Osteoblast (primary cell): ENCODE data around the gene CCDC89. TPM values are rescaled to one million over a fixed set of nuclear protein-coding genes. Genes with fewer than 3 reads are reported as not detected.

Experiments used
- DNase-seq: peaks from one replicate; pipeline ENCODE4 v3.0.0; 2011; ENCODE audit warnings: low spot score, mixed read lengths; ENCODE audit not compliant: insufficient read length; ENCODE audit errors: missing footprints
- H2AFZ ChIP-seq: 2 replicates; pipeline ENCODE4 v1.6.0; 2011; ENCODE audit warnings: mild to moderate bottlenecking, low read length
- H3K27ac ChIP-seq: 2 replicates; pipeline ENCODE4 v1.5.1; 2011; ENCODE audit warnings: mild to moderate bottlenecking, low read depth, low read length, moderate library complexity
- H3K27me3 ChIP-seq: 2 replicates; pipeline ENCODE4 v1.6.0; 2012; ENCODE audit warnings: mild to moderate bottlenecking, control low read depth, inconsistent platforms, low read length, moderate library complexity; ENCODE audit not compliant: insufficient read depth
- H3K36me3 ChIP-seq: 2 replicates; pipeline ENCODE4 v1.5.1; 2011; ENCODE audit warnings: mild to moderate bottlenecking, low read length, control low read depth, moderate library complexity; ENCODE audit not compliant: insufficient read depth
- H3K4me1 ChIP-seq: 2 replicates; pipeline ENCODE4 v1.5.1; 2011; ENCODE audit warnings: mild to moderate bottlenecking, low read length, control low read depth, moderate library complexity; ENCODE audit not compliant: insufficient read depth
- H3K4me2 ChIP-seq: 2 replicates; pipeline ENCODE4 v1.6.0; 2011; ENCODE audit warnings: mild to moderate bottlenecking, low read length; ENCODE audit not compliant: insufficient read depth
- H3K4me3 ChIP-seq: fragments of 200-600 bp; sonication (generic); 3 replicates; pipeline ENCODE4 v1.5.1; 2012; ENCODE audit warnings: mild to moderate bottlenecking, low read length, inconsistent platforms; ENCODE audit not compliant: insufficient read depth
- H3K79me2 ChIP-seq: 2 replicates; pipeline ENCODE4 v1.6.0; 2012; ENCODE audit warnings: mild to moderate bottlenecking, low read length, control low read depth, inconsistent platforms; ENCODE audit not compliant: insufficient read depth
- H3K9me3 ChIP-seq: 2 replicates; pipeline ENCODE4 v1.5.1; 2011; ENCODE audit warnings: low read depth, low read length, control low read depth
- H4K20me1 ChIP-seq: 2 replicates; pipeline ENCODE4 v1.6.0; 2012; ENCODE audit warnings: mild to moderate bottlenecking, low read length, control low read depth; ENCODE audit not compliant: insufficient read depth
- total RNA-seq: library from RNA; depleted of rRNA; stranded (reverse); fragments of >200 nt; gene quantifications from 2 replicates; pipeline ENCODE4 v1.2.3, GENCODE V29; 2012
- TF ChIP-seq, protein P1 (sequence below): IDR thresholded peaks from 2 replicates; pipeline ENCODE4 v1.5.1; 2011; ENCODE audit warnings: mild to moderate bottlenecking, low read depth, low read length, moderate library complexity; ENCODE audit errors: extremely low read depth

The CCDC89 gene
- total RNA-seq, 1 donor: 2.9 TPM

DNA sequence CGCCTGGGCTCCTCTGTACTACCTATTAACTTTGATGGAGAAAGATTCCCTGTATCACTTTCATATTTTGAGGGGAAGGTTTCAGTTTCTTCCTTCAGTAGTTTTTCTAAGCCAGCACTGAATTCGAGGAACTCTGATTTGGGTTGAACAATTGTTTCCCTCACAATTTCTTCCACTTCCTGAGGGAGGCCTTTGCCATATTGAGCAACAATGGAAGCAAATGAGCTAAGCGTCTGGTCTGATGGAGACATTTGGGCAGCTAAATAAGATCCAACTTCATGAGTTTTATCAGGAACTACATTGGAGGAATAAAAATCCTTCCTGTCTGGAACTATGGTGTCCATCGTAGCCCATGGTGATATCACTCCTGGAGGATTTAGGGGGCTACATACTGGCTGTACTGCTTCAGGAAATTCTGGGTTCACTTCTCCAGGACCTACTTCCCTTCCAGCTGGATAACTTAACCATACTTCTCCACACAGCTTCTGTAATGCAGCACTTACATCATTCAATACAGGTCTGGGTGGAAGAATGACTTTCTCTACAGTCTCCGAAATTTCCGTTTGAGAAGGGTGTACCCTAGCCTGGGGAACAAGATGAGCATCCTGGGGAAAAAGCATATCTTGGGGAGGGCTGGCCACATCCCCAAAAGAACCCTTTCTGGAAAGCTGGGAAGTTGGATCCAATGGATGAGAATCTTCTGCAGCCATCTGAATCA lies 38.9 kb upstream of the CCDC89 start:
- Histone ChIP-seq H2AFZ (no peak overlapping the region), H3K79me2 (no peaks in the 10 kb centered on the region), H3K4me2 (no peak overlapping the region), H3K36me3 (no peaks in the 10 kb centered on the region), H3K9me3 (no peaks in the 10 kb centered on the region), H3K27ac (no peak overlapping the region), H3K4me1 (peaks cover 14% of the 10 kb centered on the region), H4K20me1 (no peaks in the 10 kb centered on the region), H3K4me3 (no peak overlapping the region), H3K27me3 (no peaks in the 10 kb centered on the region)
- no peak for DNase-seq
- TF ChIP-seq, protein P1, sequence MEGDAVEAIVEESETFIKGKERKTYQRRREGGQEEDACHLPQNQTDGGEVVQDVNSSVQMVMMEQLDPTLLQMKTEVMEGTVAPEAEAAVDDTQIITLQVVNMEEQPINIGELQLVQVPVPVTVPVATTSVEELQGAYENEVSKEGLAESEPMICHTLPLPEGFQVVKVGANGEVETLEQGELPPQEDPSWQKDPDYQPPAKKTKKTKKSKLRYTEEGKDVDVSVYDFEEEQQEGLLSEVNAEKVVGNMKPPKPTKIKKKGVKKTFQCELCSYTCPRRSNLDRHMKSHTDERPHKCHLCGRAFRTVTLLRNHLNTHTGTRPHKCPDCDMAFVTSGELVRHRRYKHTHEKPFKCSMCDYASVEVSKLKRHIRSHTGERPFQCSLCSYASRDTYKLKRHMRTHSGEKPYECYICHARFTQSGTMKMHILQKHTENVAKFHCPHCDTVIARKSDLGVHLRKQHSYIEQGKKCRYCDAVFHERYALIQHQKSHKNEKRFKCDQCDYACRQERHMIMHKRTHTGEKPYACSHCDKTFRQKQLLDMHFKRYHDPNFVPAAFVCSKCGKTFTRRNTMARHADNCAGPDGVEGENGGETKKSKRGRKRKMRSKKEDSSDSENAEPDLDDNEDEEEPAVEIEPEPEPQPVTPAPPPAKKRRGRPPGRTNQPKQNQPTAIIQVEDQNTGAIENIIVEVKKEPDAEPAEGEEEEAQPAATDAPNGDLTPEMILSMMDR: no peak

DNA sequence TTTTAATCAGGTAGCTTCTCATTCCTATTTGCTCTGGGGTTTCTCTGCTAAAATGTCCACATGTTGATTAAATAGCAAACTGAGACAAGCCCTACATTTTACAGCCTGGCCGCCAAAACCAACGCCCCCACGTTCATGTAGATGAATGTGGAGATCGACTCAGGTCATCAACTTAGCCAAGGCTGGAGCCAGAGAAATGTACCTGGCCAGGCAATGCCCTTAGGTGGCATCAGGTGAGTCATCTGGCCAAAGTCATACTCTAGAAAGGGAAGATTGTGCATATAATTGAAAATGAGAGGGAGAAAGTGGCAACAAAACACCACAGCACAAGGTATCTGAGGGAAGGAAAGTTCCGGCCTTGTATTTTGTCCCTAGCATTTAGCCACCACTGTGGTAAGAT lies 37.1 kb upstream of the CCDC89 start:
- H3K36me3 ChIP-seq: no peaks in the 10 kb centered on the region
- H3K4me2 ChIP-seq: no peak overlapping the region
- no peaks in the 10 kb centered on the region for H4K20me1 ChIP-seq
- no peaks in the 10 kb centered on the region for H3K27me3 ChIP-seq
- DNase-seq: no peak
- H3K9me3 ChIP-seq: no peaks in the 10 kb centered on the region
- H2AFZ ChIP-seq: no peak overlapping the region
- no peaks in the 10 kb centered on the region for H3K79me2 ChIP-seq
- H3K27ac ChIP-seq: no peak overlapping the region
- H3K4me1 ChIP-seq: peaks cover 29% of the 10 kb centered on the region
- TF ChIP-seq, protein P1: no peak
- H3K4me3 ChIP-seq: no peak overlapping the region

DNA sequence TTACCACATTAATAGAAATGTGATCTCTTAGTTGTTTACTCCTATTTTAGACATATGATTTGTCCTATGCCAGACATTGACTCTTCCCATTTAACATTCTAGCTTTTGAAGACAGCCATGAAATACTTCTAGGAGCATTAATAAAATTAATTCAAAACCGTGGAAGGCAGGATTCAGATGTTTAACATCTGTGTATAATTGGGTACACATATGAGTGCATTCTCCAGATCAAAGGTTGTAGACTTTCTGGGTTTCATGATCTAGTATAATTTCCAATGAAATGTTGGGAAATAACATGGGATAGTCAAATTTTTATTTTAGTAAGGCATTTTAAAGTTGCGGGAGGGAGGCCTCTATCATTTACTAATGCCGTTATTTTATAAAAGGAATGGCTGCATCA lies 35.2 kb upstream of the CCDC89 start:
- Histone ChIP-seq H3K79me2 (no peaks in the 10 kb centered on the region), H3K9me3 (no peaks in the 10 kb centered on the region), H4K20me1 (no peaks in the 10 kb centered on the region), H3K27me3 (no peaks in the 10 kb centered on the region), H3K27ac (no peak overlapping the region), H2AFZ (no peak overlapping the region), H3K4me2 (no peak overlapping the region), H3K36me3 (no peaks in the 10 kb centered on the region), H3K4me3 (no peak overlapping the region), H3K4me1 (peaks cover 31% of the 10 kb centered on the region)
- no peak for DNase-seq
- TF ChIP-seq, protein P1: no peak

DNA sequence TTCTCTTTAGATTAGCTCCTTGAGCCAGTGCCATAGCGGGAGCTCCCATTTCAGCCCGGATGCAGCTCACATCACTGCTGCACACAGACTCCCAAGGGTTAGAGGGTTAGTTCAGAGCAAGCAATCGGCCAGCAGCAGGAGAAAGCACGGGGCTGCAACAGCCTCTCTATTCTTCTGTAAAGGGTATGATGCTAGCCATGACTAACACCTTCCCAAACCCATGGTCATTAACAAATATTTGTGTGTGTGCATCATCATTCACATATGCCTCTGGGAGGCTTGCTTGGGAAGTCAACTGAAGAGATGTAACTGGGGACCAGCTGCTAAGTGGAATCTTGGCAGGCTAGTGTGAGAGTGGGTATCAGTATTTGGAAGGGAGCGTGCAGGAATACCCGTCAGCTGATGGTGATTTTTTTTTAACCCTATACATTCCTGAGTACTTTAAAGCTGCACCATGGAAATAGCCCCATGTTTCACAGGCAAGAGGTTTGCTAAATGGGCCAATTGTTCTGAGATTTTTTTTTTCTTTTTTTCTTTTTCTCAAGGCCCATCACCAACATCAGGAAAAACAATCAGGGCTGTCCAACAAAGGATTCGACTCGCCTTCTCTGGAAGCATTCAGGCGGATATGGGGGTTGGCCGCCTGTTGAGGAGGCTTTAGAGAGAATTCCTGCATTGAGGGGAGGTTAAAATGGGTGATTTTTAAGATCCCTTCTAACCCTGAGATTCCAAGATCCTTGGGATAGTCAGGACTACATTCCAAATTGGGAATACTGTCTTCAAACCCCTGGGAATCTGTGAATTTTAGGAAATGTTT lies 33.2 kb upstream of the CCDC89 start:
- Histone ChIP-seq H3K4me3 (peak overlapping the region; percentile 52), H3K4me2 (peak overlapping the region; percentile 80), H3K27ac (peak overlapping the region; percentile 87), H3K36me3 (no peaks in the 10 kb centered on the region), H3K9me3 (no peaks in the 10 kb centered on the region), H4K20me1 (no peaks in the 10 kb centered on the region), H3K27me3 (no peaks in the 10 kb centered on the region), H3K79me2 (no peaks in the 10 kb centered on the region), H3K4me1 (peaks cover 24% of the 10 kb centered on the region), H2AFZ (peak overlapping the region; percentile 44)
- TF ChIP-seq, protein P1: no peak
- DNase-seq: peak; percentile 91
